ENCODE measurements around the gene PHIP.

DNA sequence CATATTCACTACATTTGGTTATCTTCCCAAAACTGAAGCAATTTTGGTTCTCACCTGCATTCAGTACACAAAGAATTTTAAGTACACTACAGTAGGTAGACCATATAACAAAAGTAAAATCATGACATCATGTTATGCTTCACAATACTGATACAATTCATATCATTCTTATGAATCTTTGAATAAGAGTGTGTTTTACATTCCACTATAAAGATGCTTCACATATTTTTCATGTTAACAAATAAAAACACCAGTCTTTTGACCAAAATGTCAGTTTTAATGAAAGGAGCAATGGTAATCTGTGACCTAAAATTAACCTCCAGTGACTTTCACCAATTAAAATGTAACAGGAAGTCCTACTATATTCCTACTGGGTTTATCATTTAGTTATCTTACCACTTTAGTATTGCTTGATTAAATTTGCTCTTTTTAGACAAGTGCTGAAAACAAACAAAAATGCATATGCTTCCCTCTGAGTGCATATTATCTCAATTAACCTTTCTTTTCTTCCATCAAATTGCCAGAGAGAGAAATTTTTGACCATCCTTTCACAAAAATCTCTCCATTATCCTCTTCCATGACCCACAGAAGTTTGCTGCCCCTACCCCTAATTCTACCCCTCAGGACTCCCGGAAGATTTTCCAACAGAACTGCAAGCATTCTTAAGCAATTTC lies 49.3 kb downstream of the PHIP start:
- TF ChIP-seq, protein P1, sequence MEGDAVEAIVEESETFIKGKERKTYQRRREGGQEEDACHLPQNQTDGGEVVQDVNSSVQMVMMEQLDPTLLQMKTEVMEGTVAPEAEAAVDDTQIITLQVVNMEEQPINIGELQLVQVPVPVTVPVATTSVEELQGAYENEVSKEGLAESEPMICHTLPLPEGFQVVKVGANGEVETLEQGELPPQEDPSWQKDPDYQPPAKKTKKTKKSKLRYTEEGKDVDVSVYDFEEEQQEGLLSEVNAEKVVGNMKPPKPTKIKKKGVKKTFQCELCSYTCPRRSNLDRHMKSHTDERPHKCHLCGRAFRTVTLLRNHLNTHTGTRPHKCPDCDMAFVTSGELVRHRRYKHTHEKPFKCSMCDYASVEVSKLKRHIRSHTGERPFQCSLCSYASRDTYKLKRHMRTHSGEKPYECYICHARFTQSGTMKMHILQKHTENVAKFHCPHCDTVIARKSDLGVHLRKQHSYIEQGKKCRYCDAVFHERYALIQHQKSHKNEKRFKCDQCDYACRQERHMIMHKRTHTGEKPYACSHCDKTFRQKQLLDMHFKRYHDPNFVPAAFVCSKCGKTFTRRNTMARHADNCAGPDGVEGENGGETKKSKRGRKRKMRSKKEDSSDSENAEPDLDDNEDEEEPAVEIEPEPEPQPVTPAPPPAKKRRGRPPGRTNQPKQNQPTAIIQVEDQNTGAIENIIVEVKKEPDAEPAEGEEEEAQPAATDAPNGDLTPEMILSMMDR (IDR thresholded peaks at IDR 0.05; ENCODE audit: low read depth, low read length, poor library complexity, severe bottlenecking), result no peak
- no peak for TF ChIP-seq EZH2phosphoT487 (IDR thresholded peaks at IDR 0.05; ENCODE audit: borderline replicate concordance, low read length)
